BLaER1 treated with 17β-estradiol and CSF1 and Interleukin-3, amounts not matched to agents 10 nM and 100 nM (cell line): ENCODE results near the gene TMEM14A.
"Not testable (repeated sequence)": the region's sequence is repeated elsewhere in the genome, so short reads cannot be mapped to it uniquely, and the experiment has no call there.

Experiments used
- H3K27ac ChIP-seq, 11 experiments: shearing (Covaris generic); formaldehyde crosslinking; 2 replicates each; pipeline ENCODE4 v1.8.1; 2022
- H3K27me3 ChIP-seq, 11 experiments: shearing (Covaris generic); formaldehyde crosslinking; 2 replicates each; pipeline ENCODE4 v1.8.1; 2022
- H3K36me3 ChIP-seq, 11 experiments: shearing (Covaris generic); formaldehyde crosslinking; 2 replicates each; pipeline ENCODE4 v1.8.1; 2022
- H3K4me1 ChIP-seq, 10 experiments: shearing (Covaris generic); formaldehyde crosslinking; 2 replicates each; pipeline ENCODE4 v1.8.1; 2022
- H3K4me2 ChIP-seq, 11 experiments: shearing (Covaris generic); formaldehyde crosslinking; 2 replicates each; pipeline ENCODE4 v1.8.1; 2022
- H3K4me3 ChIP-seq, 10 experiments: shearing (Covaris generic); formaldehyde crosslinking; 2 replicates each; pipeline ENCODE4 v1.8.1; 2022
- H3K9ac ChIP-seq, 11 experiments: shearing (Covaris generic); formaldehyde crosslinking; 2 replicates each; pipeline ENCODE4 v1.8.1; 2022
- H3K9me3 ChIP-seq, 11 experiments: shearing (Covaris generic); formaldehyde crosslinking; replicated peaks in 1 of 11; 2 replicates each; pipeline ENCODE4 v1.8.1; 2022
- H4K20me1 ChIP-seq, 11 experiments: shearing (Covaris generic); formaldehyde crosslinking; 2 replicates each; pipeline ENCODE4 v1.8.1; 2022
- Cebpa-rat ChIP-seq, 11 experiments: shearing (Covaris generic); IDR thresholded peaks; 2 replicates each; pipeline ENCODE4 v1.8.1; 2022

Gene TMEM14A

DNA sequence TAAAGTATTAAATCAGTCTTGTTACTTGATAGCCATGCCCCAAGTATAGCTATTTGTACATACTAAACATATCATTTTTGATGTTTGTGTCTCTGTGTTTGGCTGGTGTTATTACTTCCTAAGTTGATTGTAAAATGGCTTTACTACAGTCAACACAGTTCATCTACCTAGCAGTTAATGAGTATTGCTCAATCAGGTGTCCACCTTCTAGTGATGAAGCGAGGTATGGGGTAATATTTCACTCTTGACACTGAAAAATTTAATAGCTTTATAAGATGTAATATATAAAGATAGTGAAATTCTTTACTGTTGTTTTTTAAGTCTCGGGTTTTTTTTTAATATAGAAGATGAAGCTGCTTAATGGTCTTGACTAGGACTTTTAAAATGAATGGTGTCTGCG is 18.9 kb downstream of the TMEM14A start:
- Histone ChIP-seq H3K27me3 (peaks cover 0 to 95% (median 0%) of the 10 kb centered on the region in 11 experiments; a peak in 7 of 22 replicates), H3K4me3 (no peak overlapping the region), H3K27ac (no peak overlapping the region), H3K4me1 (peaks cover 5 to 10% (median 8%) of the 10 kb centered on the region in 10 experiments; a peak in 19 of 20 replicates), H3K9me3 (peaks cover 0 to 12% (median 6%) of the 10 kb centered on the region in 11 experiments; a peak in 9 of 22 replicates), H3K9ac (no peak overlapping the region), H3K36me3 (peaks cover 0 to 5% (median 0%) of the 10 kb centered on the region in 11 experiments; a peak in 1 of 22 replicates), H4K20me1 (peaks cover 0 to 9% (median 0%) of the 10 kb centered on the region in 11 experiments; a peak in 5 of 22 replicates), H3K4me2 (no peak overlapping the region)
- no peak for TF ChIP-seq Cebpa-rat (IDR thresholded peaks at IDR 0.05)

DNA sequence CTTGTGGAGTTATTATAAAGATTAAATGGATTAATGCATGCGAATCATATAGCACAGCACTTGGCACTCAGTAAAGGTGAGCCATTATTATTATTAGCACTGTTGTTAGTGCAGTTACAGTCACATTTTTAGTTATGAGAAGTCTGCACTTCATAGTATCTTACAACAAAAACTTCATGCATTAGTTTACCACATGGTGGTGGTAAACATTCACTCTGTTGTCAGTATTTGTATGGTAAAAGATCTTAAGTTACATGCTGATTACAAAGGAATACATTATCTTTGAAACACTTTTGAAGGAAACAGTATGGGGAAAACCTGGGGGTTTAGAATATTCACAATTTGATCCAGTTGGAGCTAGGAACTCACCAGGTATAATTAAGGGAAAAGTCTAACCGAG is 20.8 kb downstream of the TMEM14A start:
- no peaks in the 10 kb centered on the region for H4K20me1 ChIP-seq
- no peaks in the 10 kb centered on the region for H3K4me1 ChIP-seq
- no peak for TF ChIP-seq Cebpa-rat (IDR thresholded peaks at IDR 0.05)
- H3K27ac ChIP-seq: no peak overlapping the region
- H3K27me3 ChIP-seq: peaks cover 0 to 95% (median 0%) of the 10 kb centered on the region in 11 experiments; a peak in 7 of 22 replicates
- peaks cover 0 to 3% (median 0%) of the 10 kb centered on the region in 11 experiments; a peak in 1 of 22 replicates for H3K36me3 ChIP-seq
- no peak overlapping the region for H3K9ac ChIP-seq
- no peak overlapping the region for H3K4me2 ChIP-seq
- H3K4me3 ChIP-seq: no peak overlapping the region
- peaks cover 0 to 12% (median 6%) of the 10 kb centered on the region in 11 experiments; a peak in 9 of 22 replicates for H3K9me3 ChIP-seq

GRCh38 chr6:52693773-52694172 is 22.9 kb downstream of the TMEM14A start:
- H3K27ac ChIP-seq: no peak overlapping the region
- H4K20me1 ChIP-seq: no peaks in the 10 kb centered on the region
- peaks cover 0 to 87% (median 0%) of the 10 kb centered on the region in 11 experiments; a peak in 7 of 22 replicates for H3K27me3 ChIP-seq
- peaks cover 0 to 12% (median 6%) of the 10 kb centered on the region in 11 experiments; a peak in 9 of 22 replicates for H3K9me3 ChIP-seq
- no peak for TF ChIP-seq Cebpa-rat (IDR thresholded peaks at IDR 0.05)
- no peak overlapping the region for H3K9ac ChIP-seq
- no peak overlapping the region for H3K4me3 ChIP-seq
- H3K36me3 ChIP-seq: no peaks in the 10 kb centered on the region
- H3K4me1 ChIP-seq: no peaks in the 10 kb centered on the region
- H3K4me2 ChIP-seq: no peak overlapping the region

DNA sequence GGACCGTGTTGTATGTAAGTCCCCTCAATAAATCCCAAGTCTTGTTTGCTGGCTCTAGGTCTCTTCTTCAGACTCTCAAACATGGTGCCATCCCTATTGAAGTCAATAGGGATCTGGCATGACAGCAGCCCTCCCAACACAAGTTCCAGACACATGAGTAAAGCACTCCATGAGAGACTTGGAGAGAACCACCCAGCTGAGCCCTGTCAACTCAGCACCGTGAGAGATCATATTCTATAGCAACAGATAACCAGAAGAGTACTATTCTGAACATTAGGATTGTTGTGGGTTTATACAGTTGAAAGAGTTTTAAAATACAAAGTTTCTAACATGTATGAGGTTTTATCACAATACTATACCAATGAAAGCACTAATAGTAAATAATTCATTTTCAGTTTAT is 23.5 kb downstream of the TMEM14A start:
- H3K4me1 ChIP-seq: no peaks in the 10 kb centered on the region
- H3K9ac ChIP-seq: no peak overlapping the region
- H3K9me3 ChIP-seq: peaks cover 0 to 12% (median 6%) of the 10 kb centered on the region in 11 experiments; a peak in 9 of 22 replicates
- H3K4me3 ChIP-seq: no peak overlapping the region
- no peak for TF ChIP-seq Cebpa-rat (IDR thresholded peaks at IDR 0.05)
- no peak overlapping the region for H3K27ac ChIP-seq
- H3K36me3 ChIP-seq: no peaks in the 10 kb centered on the region
- H3K4me2 ChIP-seq: no peak overlapping the region
- H3K27me3 ChIP-seq: peaks cover 0 to 81% (median 0%) of the 10 kb centered on the region in 11 experiments; a peak in 7 of 22 replicates
- no peaks in the 10 kb centered on the region for H4K20me1 ChIP-seq

GRCh38 chr6:52696418-52696817 is 25.5 kb downstream of the TMEM14A start:
- Histone ChIP-seq H3K27ac (no peak overlapping the region), H3K9ac (no peak overlapping the region), H3K27me3 (peaks cover 0 to 61% (median 0%) of the 10 kb centered on the region in 11 experiments; a peak in 6 of 22 replicates), H3K4me2 (no peak overlapping the region), H4K20me1 (no peaks in the 10 kb centered on the region), H3K4me3 (no peak overlapping the region), H3K9me3 (peaks cover 0 to 12% (median 6%) of the 10 kb centered on the region in 11 experiments; a peak in 9 of 22 replicates), H3K36me3 (no peaks in the 10 kb centered on the region), H3K4me1 (no peaks in the 10 kb centered on the region)
- TF ChIP-seq Cebpa-rat (IDR thresholded peaks at IDR 0.05): no peak

- no peak overlapping the region for H3K27ac ChIP-seq
- H3K4me2 ChIP-seq: no peak overlapping the region
- TF ChIP-seq Cebpa-rat (IDR thresholded peaks at IDR 0.05): no peak
- no peaks in the 10 kb centered on the region for H3K36me3 ChIP-seq
- no peak overlapping the region for H3K4me3 ChIP-seq
- H4K20me1 ChIP-seq: no peaks in the 10 kb centered on the region
- no peak overlapping the region for H3K9ac ChIP-seq
- no peaks in the 10 kb centered on the region for H3K4me1 ChIP-seq
- peaks cover 0 to 46% (median 0%) of the 10 kb centered on the region in 11 experiments; a peak in 5 of 22 replicates for H3K27me3 ChIP-seq
- peaks cover 0 to 12% (median 6%) of the 10 kb centered on the region in 11 experiments; a peak in 9 of 22 replicates for H3K9me3 ChIP-seq
Measured at GRCh38 chr6:52697903-52698302, 27.0 kb downstream of the TMEM14A start.

DNA sequence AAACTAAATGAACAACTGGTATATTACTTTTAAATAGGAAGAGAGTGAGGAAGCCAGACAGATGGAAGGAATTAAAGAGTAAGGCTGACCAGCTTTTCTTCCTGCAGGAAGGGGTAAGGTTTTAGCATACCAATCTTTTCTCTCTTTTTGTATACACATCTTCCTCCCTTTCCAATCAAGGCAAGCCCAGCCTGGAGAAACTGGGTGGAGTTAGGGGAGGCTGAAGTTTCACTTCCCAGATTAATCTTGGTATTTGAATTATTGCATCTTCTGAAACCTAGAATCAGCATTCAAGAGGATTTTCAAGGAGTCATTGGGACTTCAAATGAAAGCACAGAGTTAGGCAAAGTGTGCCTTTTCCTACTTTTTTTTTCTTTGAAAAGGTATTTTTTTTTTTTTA is 33.1 kb downstream of the TMEM14A start:
- Histone ChIP-seq H3K36me3 (0 out of 22 replicates have a peak, but pooled peaks cover 0 to 3% (median 0%) of the 10 kb centered on the region in 11 experiments), H3K9me3 (peaks cover 24 to 42% (median 34%) of the 10 kb centered on the region in 11 experiments), H3K4me2 (peak overlapping the region in 3 of 11 experiments; percentile 19 to 27 (median 26); a peak in 4 of 22 replicates), H3K27me3 (no peaks in the 10 kb centered on the region; a peak in 1 of 22 replicates), H3K4me1 (peaks cover 0 to 12% (median 0%) of the 10 kb centered on the region in 10 experiments; a peak in 6 of 20 replicates), H3K9ac (no peak overlapping the region), H3K27ac (no peak overlapping the region), H4K20me1 (no peaks in the 10 kb centered on the region), H3K4me3 (no peak overlapping the region)
- TF ChIP-seq Cebpa-rat (IDR thresholded peaks at IDR 0.05): no peak

- H4K20me1 ChIP-seq, H3K36me3 ChIP-seq, H3K27ac ChIP-seq, H3K4me3 ChIP-seq, H3K27me3 ChIP-seq, H3K9ac ChIP-seq: not testable (repeated sequence)
- Histone ChIP-seq H3K4me2 (0 out of 22 replicates have a peak overlapping the region, but pooled peaks of 2 of the 11 experiments have one; percentile 5 to 27), H3K4me1 (peaks cover 0 to 12% (median 0%) of the 10 kb centered on the region in 10 experiments; a peak in 6 of 20 replicates), H3K9me3 (peaks cover 24 to 45% (median 34%) of the 10 kb centered on the region in 11 experiments)
Measured at GRCh38 chr6:52704781-52705502, 34.0 kb downstream of the TMEM14A start.

DNA sequence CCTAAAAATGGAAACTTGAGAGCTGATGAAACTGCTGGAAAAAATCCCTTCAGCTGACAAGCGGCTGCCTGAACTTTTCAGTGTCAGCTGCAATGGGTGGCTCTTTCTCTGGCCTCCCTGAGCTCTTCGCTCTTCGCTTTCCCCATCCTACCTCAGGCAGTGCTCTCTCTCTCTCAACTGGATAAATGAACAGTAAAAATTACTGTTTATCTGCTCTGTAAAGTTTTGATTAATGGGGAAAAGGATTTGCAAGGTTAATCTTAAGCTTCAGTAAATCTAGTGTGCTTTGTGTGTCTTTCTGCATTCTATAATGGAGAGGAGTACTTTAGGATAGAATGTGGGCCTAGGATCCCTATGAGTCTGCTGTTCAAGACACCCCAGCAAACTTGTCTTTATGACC is 35.1 kb downstream of the TMEM14A start:
- no peaks in the 10 kb centered on the region; a peak in 1 of 22 replicates for H3K27me3 ChIP-seq
- H4K20me1 ChIP-seq: no peaks in the 10 kb centered on the region
- H3K4me1 ChIP-seq: peaks cover 0 to 12% (median 0%) of the 10 kb centered on the region in 10 experiments; a peak in 6 of 20 replicates
- peaks cover 24 to 45% (median 34%) of the 10 kb centered on the region in 11 experiments for H3K9me3 ChIP-seq
- no peak for TF ChIP-seq Cebpa-rat (IDR thresholded peaks at IDR 0.05)
- no peak overlapping the region for H3K4me2 ChIP-seq
- 0 out of 22 replicates have a peak, but pooled peaks cover 0 to 3% (median 0%) of the 10 kb centered on the region in 11 experiments for H3K36me3 ChIP-seq
- H3K4me3 ChIP-seq: no peak overlapping the region
- no peak overlapping the region for H3K9ac ChIP-seq
- no peak overlapping the region for H3K27ac ChIP-seq
